Effector memory CD8-positive, alpha-beta T cell (primary cell): ENCODE measurements around the gene TNPO1.

Experiments used
- ATAC-seq: fragments of 150-1000 bp; cut with Tn5 transposase; replicated peaks from 2 replicates; pipeline ENCODE4 v1.10.0; 2021; ENCODE audit warnings: mild to moderate bottlenecking, moderate library complexity
- DNase-seq, 3 experiments: peaks; one replicate each; pipeline ENCODE4 v3.0.0; 2021
- H3K27ac Mint-ChIP-seq, 2 donors: one replicate each; pipeline ENCODE4 v1.8.0; 2022; ENCODE audit warnings: mild to moderate bottlenecking in 2 of 2, mixed read lengths in 2 of 2, moderate library complexity in 2 of 2
- H3K27me3 Mint-ChIP-seq, 2 donors: one replicate each; pipeline ENCODE4 v1.8.0; 2022; ENCODE audit warnings: mixed read lengths in 2 of 2
- H3K36me3 Mint-ChIP-seq: one replicate; pipeline ENCODE4 v1.8.0; 2022; ENCODE audit warnings: mild to moderate bottlenecking, moderate library complexity, mixed read lengths; ENCODE audit not compliant: insufficient read depth
- H3K4me1 Mint-ChIP-seq, 2 donors: one replicate each; pipeline ENCODE4 v1.8.0; 2022; ENCODE audit warnings: low read depth in 2 of 2, mixed read lengths in 2 of 2
- H3K4me3 Mint-ChIP-seq, 2 donors: one replicate each; pipeline ENCODE4 v1.8.0; 2022; ENCODE audit warnings: mild to moderate bottlenecking in 2 of 2, mixed read lengths in 2 of 2, moderate library complexity in 2 of 2
- H3K9me3 Mint-ChIP-seq, 2 donors: one replicate each; pipeline ENCODE4 v1.8.0; 2022; ENCODE audit warnings: mixed read lengths in 2 of 2

The TNPO1 gene

DNA sequence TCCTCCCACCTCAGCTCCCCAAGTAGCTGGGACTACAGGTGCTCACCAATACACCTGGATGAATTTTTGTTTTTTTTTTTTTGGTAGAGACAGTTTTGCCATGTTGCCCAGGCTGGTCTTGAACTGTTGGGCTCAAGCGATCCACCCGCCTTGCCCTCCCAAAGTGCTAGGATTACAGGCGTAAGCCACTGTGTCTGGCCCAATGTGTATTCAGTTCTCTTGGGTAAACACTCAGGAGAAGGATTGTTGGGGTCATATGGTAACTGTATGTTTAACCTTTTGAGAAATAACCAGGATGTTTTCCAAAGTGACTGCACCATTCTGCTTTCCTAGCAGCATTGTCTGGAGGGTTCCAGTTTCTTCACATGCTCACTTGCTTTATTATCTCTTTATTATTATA is 67.4 kb downstream of the TNPO1 start:
- ATAC-seq (no peak), DNase-seq (no peak)
- Mint-ChIP-seq H3K27me3 (no peaks in the 10 kb centered on the region), H3K9me3 (no peaks in the 10 kb centered on the region), H3K27ac (no peak overlapping the region), H3K4me1 (peaks cover 2 to 4% of the 10 kb centered on the region in 2 donors), H3K4me3 (no peak overlapping the region), H3K36me3 (peaks cover 87% of the 10 kb centered on the region)

DNA sequence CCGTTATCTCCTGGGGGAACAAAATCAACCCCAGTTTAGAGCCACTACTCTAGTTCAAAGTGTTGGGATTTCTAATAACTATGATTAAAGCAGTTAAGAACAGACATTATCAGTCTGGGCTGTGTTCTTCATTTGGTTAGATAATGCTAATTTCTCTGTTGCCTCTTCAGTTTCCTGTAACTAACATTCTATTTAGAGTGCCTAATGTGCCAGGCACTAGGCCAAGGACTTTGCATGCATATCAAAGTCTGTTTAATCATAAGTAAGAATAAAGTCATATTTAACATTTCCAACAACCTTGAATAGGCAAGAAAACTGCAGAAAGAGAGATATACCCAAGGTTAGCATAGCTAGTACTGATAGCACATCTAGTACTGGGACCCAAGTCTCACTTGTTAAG is 68.4 kb downstream of the TNPO1 start:
- Mint-ChIP-seq H3K9me3 (no peaks in the 10 kb centered on the region), H3K27me3 (no peaks in the 10 kb centered on the region), H3K36me3 (peaks cover 87% of the 10 kb centered on the region), H3K4me1 (peaks cover 2 to 4% of the 10 kb centered on the region in 2 donors), H3K27ac (no peak overlapping the region), H3K4me3 (no peak overlapping the region)
- DNase-seq (no peak), ATAC-seq (no peak)

DNA sequence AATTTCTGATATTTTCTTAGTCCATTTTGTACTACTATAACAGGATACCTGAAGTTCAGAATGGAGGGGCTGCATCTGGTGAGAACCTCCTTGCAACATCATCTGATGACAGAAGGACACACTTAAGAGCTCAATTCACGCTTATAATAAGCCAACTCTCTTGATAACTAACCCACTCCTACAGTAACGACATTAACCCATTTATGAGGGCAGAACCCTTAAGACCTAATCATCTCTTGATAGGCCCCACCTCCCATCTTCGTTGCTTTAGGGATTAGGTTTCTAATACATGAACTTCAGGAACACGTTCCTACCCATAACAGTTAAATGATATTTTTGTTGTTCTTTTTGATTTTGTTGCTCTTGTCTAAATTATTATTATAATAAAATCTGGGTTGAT is 69.4 kb downstream of the TNPO1 start:
- Mint-ChIP-seq H3K9me3 (no peaks in the 10 kb centered on the region), H3K27ac (peak overlapping the region in 1 of 2 donors; percentile 4), H3K4me1 (peaks cover 2 to 4% of the 10 kb centered on the region in 2 donors), H3K4me3 (no peak overlapping the region), H3K36me3 (peaks cover 86% of the 10 kb centered on the region), H3K27me3 (no peaks in the 10 kb centered on the region)
- DNase-seq (no peak), ATAC-seq (no peak)

DNA sequence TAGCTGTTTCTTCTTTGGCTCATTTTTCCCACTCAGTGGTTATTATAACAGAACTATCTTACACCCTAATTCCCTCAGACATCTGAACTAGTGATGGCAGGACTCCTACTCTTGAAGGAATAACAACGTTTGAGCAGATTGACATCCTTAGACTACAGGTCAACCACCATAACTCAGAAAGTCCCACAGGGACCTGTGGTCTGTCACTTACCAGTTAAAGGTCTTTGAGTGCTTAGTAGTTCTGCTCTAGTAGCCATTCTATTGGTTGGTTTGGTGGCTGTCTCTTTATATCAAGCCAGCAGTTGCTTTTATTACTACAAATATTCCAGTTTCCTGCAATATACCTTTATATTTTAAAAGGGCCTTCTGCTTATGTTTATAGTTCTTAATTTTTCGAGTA is 72.1 kb downstream of the TNPO1 start:
- Mint-ChIP-seq H3K36me3 (peaks cover 84% of the 10 kb centered on the region), H3K27me3 (no peaks in the 10 kb centered on the region), H3K27ac (no peak overlapping the region), H3K9me3 (no peaks in the 10 kb centered on the region), H3K4me1 (peaks cover 2 to 10% of the 10 kb centered on the region in 2 donors), H3K4me3 (no peak overlapping the region)
- DNase-seq (no peak), ATAC-seq (no peak)

DNA sequence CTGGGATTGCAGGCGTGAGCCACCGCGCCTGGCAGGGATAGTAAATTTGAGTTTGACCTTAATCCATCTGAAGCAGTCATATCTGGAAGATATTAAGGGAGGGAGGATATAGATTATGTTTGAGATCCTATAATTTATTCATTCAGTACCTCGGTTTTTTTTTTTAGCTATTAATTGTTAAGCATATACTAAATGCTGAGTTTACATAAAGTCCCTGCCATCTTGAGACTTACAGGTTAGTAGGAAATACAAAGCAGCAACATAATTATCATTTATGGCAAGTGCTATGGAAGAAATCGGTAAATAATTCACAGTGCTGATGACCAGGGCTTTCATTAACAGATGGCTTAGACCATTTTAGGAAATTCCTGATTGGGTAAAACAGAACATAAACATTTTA is 72.9 kb downstream of the TNPO1 start:
- H3K27me3 Mint-ChIP-seq: no peaks in the 10 kb centered on the region
- H3K27ac Mint-ChIP-seq: no peak overlapping the region
- ATAC-seq (no peak), DNase-seq (no peak)
- peaks cover 84% of the 10 kb centered on the region for H3K36me3 Mint-ChIP-seq
- H3K4me3 Mint-ChIP-seq: no peak overlapping the region
- H3K9me3 Mint-ChIP-seq: no peaks in the 10 kb centered on the region
- H3K4me1 Mint-ChIP-seq: peaks cover 2 to 9% of the 10 kb centered on the region in 2 donors

DNA sequence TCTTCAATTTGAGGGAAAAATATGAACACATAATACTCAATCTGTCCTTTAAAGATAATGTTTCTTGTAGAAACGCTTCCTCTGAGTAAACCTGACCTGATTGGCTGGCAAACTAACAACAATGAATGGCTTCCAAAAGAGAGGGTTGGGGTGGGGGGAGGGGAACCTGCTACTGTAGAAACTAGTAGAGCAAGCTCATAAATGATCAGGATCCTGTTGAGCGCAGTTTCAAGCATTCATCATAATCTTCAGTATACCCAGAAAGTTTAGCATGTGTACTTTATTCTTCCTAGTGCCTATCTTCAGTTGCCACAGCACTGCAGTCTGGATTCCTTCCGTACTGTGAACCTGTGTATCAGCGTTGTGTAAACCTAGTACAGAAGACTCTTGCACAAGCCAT is 76.4 kb downstream of the TNPO1 start:
- peaks cover 0 to 9% of the 10 kb centered on the region in 2 donors for H3K4me1 Mint-ChIP-seq
- no peaks in the 10 kb centered on the region for H3K9me3 Mint-ChIP-seq
- peaks cover 83% of the 10 kb centered on the region for H3K36me3 Mint-ChIP-seq
- no peaks in the 10 kb centered on the region for H3K27me3 Mint-ChIP-seq
- no peak overlapping the region for H3K4me3 Mint-ChIP-seq
- no peak for ATAC-seq
- DNase-seq: no peak
- no peak overlapping the region for H3K27ac Mint-ChIP-seq

DNA sequence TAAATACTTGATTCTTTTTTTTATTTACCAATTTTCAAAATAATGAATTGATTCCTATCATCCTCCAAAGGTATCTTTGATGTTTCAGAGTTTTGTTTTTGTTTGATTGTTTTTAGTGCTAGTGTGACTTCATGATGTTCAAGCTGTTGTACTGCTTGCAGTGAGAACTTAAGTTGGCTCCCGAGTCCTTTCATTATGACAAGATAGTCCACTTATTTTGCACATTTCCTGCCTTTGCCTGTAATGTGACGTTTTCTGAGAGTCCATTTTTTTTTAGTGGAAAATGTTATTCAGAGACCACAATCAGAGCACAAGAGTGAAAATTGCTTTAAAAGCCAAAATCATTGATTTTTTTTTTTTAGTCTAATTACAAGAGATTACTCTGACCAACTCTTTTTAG is 79.3 kb downstream of the TNPO1 start:
- ATAC-seq (no peak), DNase-seq (no peak)
- Mint-ChIP-seq H3K27me3 (no peaks in the 10 kb centered on the region), H3K4me1 (peaks cover 0 to 17% of the 10 kb centered on the region in 2 donors), H3K9me3 (no peaks in the 10 kb centered on the region), H3K27ac (no peak overlapping the region), H3K4me3 (no peak overlapping the region), H3K36me3 (peaks cover 75% of the 10 kb centered on the region)

DNA sequence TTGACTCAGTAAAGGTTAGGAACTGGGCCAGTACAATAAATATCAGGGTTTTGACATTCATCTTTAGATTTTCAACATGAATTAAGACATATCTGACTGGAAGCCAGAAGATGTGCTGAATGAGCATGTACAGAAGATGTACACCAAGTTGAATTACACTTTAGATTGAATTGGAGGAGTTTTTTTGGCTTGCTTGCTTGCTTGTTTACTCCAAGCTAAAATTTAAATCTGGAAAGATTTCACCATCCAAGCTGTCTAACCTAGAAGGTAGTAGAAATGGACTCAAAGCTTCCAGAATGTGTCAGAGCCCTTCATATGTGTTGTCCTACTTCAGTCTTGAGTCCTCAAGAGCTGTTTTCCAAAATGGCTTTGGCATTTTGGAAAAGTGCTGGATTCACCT is 90.3 kb downstream of the TNPO1 start:
- ATAC-seq (no peak), DNase-seq (no peak)
- Mint-ChIP-seq H3K36me3 (peaks cover 69% of the 10 kb centered on the region), H3K4me1 (peaks cover 0 to 5% of the 10 kb centered on the region in 2 donors), H3K27me3 (no peaks in the 10 kb centered on the region), H3K4me3 (no peak overlapping the region), H3K27ac (peak overlapping the region in 1 of 2 donors; percentile 25), H3K9me3 (no peaks in the 10 kb centered on the region)

DNA sequence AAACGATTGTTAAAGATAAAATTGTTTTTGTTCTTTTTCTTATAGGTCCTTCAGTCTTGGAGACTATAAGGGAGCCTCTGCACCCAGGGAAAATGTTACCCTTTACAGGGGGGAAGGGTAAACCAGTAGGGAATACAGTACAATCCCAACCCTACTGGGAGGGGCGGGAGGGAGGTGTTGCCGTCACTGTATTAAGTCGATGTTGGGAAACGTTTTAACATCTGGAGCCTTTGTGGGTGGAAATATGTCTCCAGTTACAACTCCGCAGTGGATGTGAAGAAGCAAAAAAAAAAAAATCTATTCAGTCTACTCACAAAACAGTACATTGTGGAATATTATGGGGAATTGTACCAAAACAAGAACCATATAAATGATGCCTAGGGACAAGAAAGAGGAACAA is 92.2 kb downstream of the TNPO1 start:
- no peak for DNase-seq
- peaks cover 51% of the 10 kb centered on the region for H3K36me3 Mint-ChIP-seq
- H3K27me3 Mint-ChIP-seq: no peaks in the 10 kb centered on the region
- H3K4me1 Mint-ChIP-seq: peaks cover 0 to 5% of the 10 kb centered on the region in 2 donors
- H3K27ac Mint-ChIP-seq: no peak overlapping the region
- no peak overlapping the region for H3K4me3 Mint-ChIP-seq
- ATAC-seq: no peak
- no peaks in the 10 kb centered on the region for H3K9me3 Mint-ChIP-seq

DNA sequence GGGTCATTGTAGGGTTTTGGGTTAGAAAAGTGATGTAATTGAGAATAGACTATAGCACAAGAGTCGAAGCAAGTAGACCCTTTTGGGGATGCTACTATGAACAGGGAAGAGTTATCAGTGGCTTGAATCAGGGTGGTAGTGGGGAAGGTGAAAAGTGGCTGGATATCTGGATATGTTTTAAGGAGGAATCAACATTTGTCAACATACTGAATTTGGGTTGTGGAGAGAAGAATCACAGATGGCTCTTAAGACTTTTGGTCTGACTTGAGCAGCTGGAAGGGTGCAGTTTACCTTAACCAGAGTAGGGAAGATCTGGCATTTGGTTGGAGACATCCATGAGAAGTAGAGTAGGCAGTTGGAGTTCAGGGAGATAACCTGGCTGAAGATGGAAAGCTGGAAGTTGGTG is 100.9 kb downstream of the TNPO1 start:
- Mint-ChIP-seq H3K27ac (no peak overlapping the region), H3K36me3 (peaks cover 9% of the 10 kb centered on the region), H3K4me1 (no peaks in the 10 kb centered on the region), H3K9me3 (no peaks in the 10 kb centered on the region), H3K4me3 (no peak overlapping the region), H3K27me3 (no peaks in the 10 kb centered on the region)
- no peak for ATAC-seq
- no peak for DNase-seq

DNA sequence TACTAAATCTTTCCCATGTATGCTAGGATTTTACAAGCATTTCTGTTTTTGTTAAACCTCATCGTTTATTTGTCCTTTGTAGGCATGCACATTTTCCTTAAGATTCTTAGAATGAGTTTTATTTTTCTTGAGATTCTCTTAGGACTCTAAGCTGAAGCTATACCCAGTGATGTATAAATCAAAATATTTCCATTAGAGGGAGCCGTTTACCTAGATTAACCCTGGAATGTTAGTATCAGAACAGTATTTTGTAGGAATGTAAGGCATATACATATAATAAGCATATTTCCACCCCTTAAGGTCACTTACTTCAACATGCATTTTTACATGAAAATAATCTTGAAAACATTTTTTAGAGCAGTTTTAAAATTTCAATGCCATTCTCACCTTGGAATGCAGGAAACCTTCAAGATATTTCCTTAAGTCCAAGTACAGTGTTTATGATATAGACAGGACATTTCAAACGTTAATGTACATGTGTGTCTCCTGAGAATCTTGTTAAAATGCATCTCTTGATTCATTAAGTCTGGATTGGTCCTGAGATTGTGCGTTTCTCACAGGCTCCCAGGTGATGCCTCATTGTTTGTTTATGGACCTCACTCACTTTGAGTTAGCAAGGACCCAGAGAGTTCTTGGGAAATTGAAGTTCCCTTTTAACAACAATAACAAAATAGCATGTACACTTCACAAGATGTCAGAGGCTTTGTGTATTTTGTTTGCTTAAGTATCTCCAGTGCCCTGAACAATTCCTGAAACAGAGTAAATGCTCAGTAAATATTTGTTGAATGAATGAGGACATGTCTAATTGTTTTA is 104.4 kb downstream of the TNPO1 start:
- Mint-ChIP-seq H3K4me3 (no peak overlapping the region), H3K27me3 (no peaks in the 10 kb centered on the region), H3K36me3 (peaks cover 4% of the 10 kb centered on the region), H3K27ac (no peak overlapping the region), H3K4me1 (no peaks in the 10 kb centered on the region), H3K9me3 (no peaks in the 10 kb centered on the region)
- DNase-seq (no peak), ATAC-seq (no peak)

DNA sequence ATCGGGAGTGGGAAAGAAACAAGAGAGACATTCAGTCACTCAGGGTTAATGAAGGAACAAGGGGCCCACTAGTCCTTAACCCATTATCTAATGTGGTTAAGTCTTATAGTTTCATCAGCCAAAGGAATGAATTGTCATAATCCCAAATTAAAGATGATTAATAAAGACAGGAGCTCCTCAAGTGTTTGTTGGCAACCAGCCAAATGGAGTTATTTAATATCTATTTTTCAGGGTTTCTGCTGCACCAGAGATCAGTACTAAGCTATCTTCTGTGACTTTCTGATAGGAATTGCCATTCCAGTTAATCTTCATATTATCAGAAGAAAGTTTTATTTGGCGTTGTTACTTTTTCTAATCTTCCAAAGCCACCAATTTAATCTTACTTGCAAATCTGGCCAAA is 105.4 kb downstream of the TNPO1 start:
- Mint-ChIP-seq H3K27ac (no peak overlapping the region), H3K27me3 (peaks cover 0 to 2% of the 10 kb centered on the region in 2 donors)

DNA sequence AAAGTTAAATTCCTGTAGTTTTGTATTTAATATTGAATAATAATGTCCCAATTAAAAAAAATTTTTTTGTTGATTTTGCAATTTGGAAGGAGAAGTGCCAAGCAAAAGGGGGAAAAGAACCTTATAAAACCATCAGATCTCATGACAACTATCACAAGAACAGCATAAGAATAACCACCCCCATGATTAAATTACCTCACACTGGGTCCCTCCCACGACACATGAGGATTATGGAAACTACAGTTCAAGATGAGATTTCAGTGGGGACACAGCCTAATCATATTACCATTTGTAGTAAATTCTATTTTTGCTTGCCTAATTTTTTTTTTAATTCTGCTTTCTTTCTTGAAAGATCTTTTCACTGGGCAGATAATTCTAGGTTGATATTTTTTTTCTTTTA is 106.0 kb downstream of the TNPO1 start:
- Mint-ChIP-seq H3K4me3 (no peak overlapping the region), H3K4me1 (no peaks in the 10 kb centered on the region), H3K36me3 (no peaks in the 10 kb centered on the region), H3K27ac (no peak overlapping the region), H3K9me3 (no peaks in the 10 kb centered on the region), H3K27me3 (peaks cover 0 to 7% of the 10 kb centered on the region in 2 donors)
- DNase-seq (no peak), ATAC-seq (no peak)

More for the DNA sequence above, 105.4 kb downstream of the TNPO1 start:
- Mint-ChIP-seq H3K9me3 (no peaks in the 10 kb centered on the region), H3K36me3 (no peaks in the 10 kb centered on the region), H3K4me3 (no peak overlapping the region), H3K4me1 (no peaks in the 10 kb centered on the region)
- DNase-seq: no peak
- ATAC-seq: no peak

DNA sequence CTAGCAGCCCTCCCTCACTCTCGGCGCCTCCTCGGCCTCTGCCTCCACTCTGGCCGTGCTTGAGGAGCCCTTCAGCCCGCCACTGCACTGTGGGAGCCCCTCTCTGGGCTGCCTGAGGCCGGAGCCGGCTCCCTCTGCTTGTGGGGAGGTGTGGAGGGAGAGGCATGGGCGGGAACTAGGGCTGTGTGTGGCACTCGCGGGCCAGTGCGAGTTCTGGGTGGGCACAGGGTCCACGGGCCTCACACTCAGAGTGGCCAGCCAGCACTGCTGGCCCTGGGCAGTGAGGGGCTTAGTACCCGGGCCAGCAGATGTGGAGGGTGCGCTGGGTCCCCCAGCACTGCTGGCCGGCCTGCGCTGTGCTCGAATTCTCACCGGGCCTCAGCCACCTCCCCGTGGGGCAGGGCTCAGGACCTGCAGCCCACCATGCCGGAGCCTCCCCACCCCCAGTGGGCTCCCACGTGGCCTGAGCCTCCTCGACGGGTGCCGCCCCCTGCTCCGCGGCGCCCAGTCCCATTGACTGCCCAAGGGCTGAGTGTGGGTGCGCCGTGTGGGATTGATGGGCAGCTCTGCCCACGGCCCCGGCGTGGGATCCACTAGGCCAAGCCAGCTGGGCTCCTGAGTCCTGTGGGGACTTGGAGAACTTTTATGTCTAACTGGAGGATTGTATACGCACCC is 109.0 kb downstream of the TNPO1 start:
- Mint-ChIP-seq H3K36me3 (no peaks in the 10 kb centered on the region), H3K4me3 (no peak overlapping the region), H3K4me1 (peaks cover 0 to 2% of the 10 kb centered on the region in 2 donors), H3K27ac (no peak overlapping the region), H3K9me3 (no peaks in the 10 kb centered on the region), H3K27me3 (peaks cover 19 to 28% of the 10 kb centered on the region in 2 donors)
- ATAC-seq: no peak
- no peak for DNase-seq
